Neural cell (in vitro differentiated cells): ENCODE results near the gene FGR. TPM values are rescaled to one million over a fixed set of nuclear protein-coding genes. Genes with fewer than 3 reads are reported as not detected.

Experiments
- H2AFZ ChIP-seq: fragments of 200-600, 300-800 bp; sonication (generic), shearing (Covaris generic); 2 replicates; pipeline ENCODE4 v1.6.0; 2014; ENCODE audit warnings: low read depth, mild to moderate bottlenecking, antibody characterized with exemption, low read length, moderate library complexity
- H3F3A ChIP-seq: fragments of 200-600 bp; shearing (Covaris generic); 2 replicates; pipeline ENCODE4 v1.6.1; 2016; ENCODE audit warnings: mild to moderate bottlenecking, moderate library complexity, mixed read lengths, antibody characterized with exemption, low read length; ENCODE audit not compliant: insufficient read depth, poor library complexity, severe bottlenecking
- H3K27ac ChIP-seq: fragments of 200-600, 300-800 bp; sonication (generic), shearing (Covaris generic); 2 replicates; pipeline ENCODE4 v1.5.1; 2014; ENCODE audit warnings: mild to moderate bottlenecking, low read length, moderate library complexity
- H3K27me3 ChIP-seq: fragments of 300-800, 200-600 bp; sonication (generic), shearing (Covaris generic); 2 replicates; pipeline ENCODE4 v1.6.0; 2014; ENCODE audit warnings: mild to moderate bottlenecking, low read depth, low read length, moderate library complexity; ENCODE audit not compliant: insufficient read depth
- H3K36me3 ChIP-seq: fragments of 300-800, 200-600 bp; sonication (generic), shearing (Covaris generic); 2 replicates; pipeline ENCODE4 v1.5.1; 2014; ENCODE audit warnings: mild to moderate bottlenecking, antibody characterized with exemption, low read length, moderate library complexity; ENCODE audit not compliant: insufficient read depth
- H3K4me2 ChIP-seq: fragments of 300-800, 200-600 bp; sonication (generic), shearing (Covaris generic); 2 replicates; pipeline ENCODE4 v1.6.0; 2014; ENCODE audit warnings: mild to moderate bottlenecking, low read length
- H3K4me3 ChIP-seq: fragments of 300-800, 200-600 bp; sonication (generic), shearing (Covaris generic); 2 replicates; pipeline ENCODE4 v1.5.1; 2014; ENCODE audit warnings: mild to moderate bottlenecking, low read length, moderate library complexity
- H3K79me2 ChIP-seq: fragments of 200-600 bp; shearing (Covaris generic); replicated peaks from 2 replicates; pipeline ENCODE4 v1.6.0; 2014; ENCODE audit warnings: mild to moderate bottlenecking, low read length, moderate library complexity; ENCODE audit not compliant: insufficient read depth
- H3K9ac ChIP-seq: fragments of 300-800, 200-600 bp; sonication (generic), shearing (Covaris generic); 2 replicates; pipeline ENCODE4 v1.6.1; 2016; ENCODE audit warnings: mild to moderate bottlenecking, low read length, mixed read lengths
- H3K9me2 ChIP-seq: fragments of 200-600 bp; shearing (Covaris generic); 2 replicates; pipeline ENCODE4 v1.6.1; 2016; ENCODE audit warnings: mild to moderate bottlenecking, low read length, mixed read lengths; ENCODE audit not compliant: insufficient read depth
- H3K9me3 ChIP-seq: fragments of 200-600, 300-800 bp; sonication (generic), shearing (Covaris generic); 2 replicates; pipeline ENCODE4 v1.6.1; 2016; ENCODE audit warnings: mild to moderate bottlenecking, mixed run types, low read length, moderate library complexity, mixed read lengths
- H4K20me1 ChIP-seq: fragments of 200-600 bp; shearing (Covaris generic); 2 replicates; pipeline ENCODE4 v1.6.1; 2016; ENCODE audit warnings: mild to moderate bottlenecking, mixed run types; ENCODE audit not compliant: insufficient read depth
- CTCF ChIP-seq: fragments of 450-650 bp; IDR thresholded peaks from 2 replicates; pipeline ENCODE4 v1.5.1; 2014; ENCODE audit warnings: antibody characterized with exemption, mild to moderate bottlenecking, moderate library complexity; ENCODE audit not compliant: poor library complexity, severe bottlenecking
- EP300 ChIP-seq: fragments of 450-650 bp; conservative IDR thresholded peaks from 2 replicates; pipeline ENCODE4 v1.6.1; 2014; ENCODE audit warnings: antibody characterized with exemption, mild to moderate bottlenecking, moderate library complexity; ENCODE audit not compliant: poor library complexity, severe bottlenecking
- EZH2 ChIP-seq: fragments of 200-600, 300-800 bp; shearing (Covaris generic), sonication (generic); IDR thresholded peaks from 2 replicates; pipeline ENCODE4 v1.6.1; 2014; ENCODE audit warnings: antibody characterized with exemption, low read length, borderline replicate concordance, mild to moderate bottlenecking; ENCODE audit not compliant: insufficient read depth, poor library complexity, severe bottlenecking
- MXI1 ChIP-seq: fragments of 450-650 bp; conservative IDR thresholded peaks from 2 replicates; pipeline ENCODE4 v1.6.1; 2014; ENCODE audit warnings: antibody characterized with exemption, mild to moderate bottlenecking; ENCODE audit not compliant: poor library complexity, severe bottlenecking
- POLR2AphosphoS5 ChIP-seq: IDR thresholded peaks from 2 replicates; pipeline ENCODE4 v1.6.1; 2012
- RAD21 ChIP-seq: fragments of 450-650 bp; conservative IDR thresholded peaks from 2 replicates; pipeline ENCODE4 v1.6.1; 2014; ENCODE audit warnings: antibody characterized with exemption, mild to moderate bottlenecking, moderate library complexity
- SMC3 ChIP-seq: fragments of 450-650 bp; conservative IDR thresholded peaks from 2 replicates; pipeline ENCODE4 v1.6.1; 2014; ENCODE audit warnings: antibody characterized with exemption, mild to moderate bottlenecking, moderate library complexity; ENCODE audit not compliant: poor library complexity
- TAF1 ChIP-seq: IDR thresholded peaks from 2 replicates; pipeline ENCODE4 v1.6.1; 2012; ENCODE audit warnings: low read depth
- polyA plus RNA-seq: library from polyadenylated mRNA; depleted of rRNA; stranded (reverse); fragments of >200 nt; gene quantifications from 2 replicates; pipeline ENCODE4 v1.2.3, GENCODE V29; 2014
- TF ChIP-seq, protein P1 (sequence below): IDR thresholded peaks from 2 replicates; pipeline ENCODE4 v1.6.1; 2012; ENCODE audit warnings: borderline replicate concordance

Gene FGR
- polyA plus RNA-seq, 1 donor from 2014 or later, result not detected

GRCh38 chr1:27662261-27662660 lies 27.3 kb upstream of the FGR start:
- no peaks in the 10 kb centered on the region for H3F3A ChIP-seq
- H3K9me3 ChIP-seq, result no peaks in the 10 kb centered on the region
- H2AFZ ChIP-seq, result no peak overlapping the region
- no peak overlapping the region for H3K9ac ChIP-seq
- no peak overlapping the region for H3K4me2 ChIP-seq
- no peaks in the 10 kb centered on the region for H3K36me3 ChIP-seq
- TF ChIP-seq CTCF (no peak), EP300 (no peak), MXI1 (no peak), TAF1 (no peak), SMC3 (no peak)
- H3K27me3 ChIP-seq, result peaks cover 17% of the 10 kb centered on the region
- no peak overlapping the region for H3K4me3 ChIP-seq
- H4K20me1 ChIP-seq, result no peaks in the 10 kb centered on the region
- H3K79me2 ChIP-seq, result no peaks in the 10 kb centered on the region
- no peaks in the 10 kb centered on the region for H3K9me2 ChIP-seq
- no peak overlapping the region for H3K27ac ChIP-seq

DNA sequence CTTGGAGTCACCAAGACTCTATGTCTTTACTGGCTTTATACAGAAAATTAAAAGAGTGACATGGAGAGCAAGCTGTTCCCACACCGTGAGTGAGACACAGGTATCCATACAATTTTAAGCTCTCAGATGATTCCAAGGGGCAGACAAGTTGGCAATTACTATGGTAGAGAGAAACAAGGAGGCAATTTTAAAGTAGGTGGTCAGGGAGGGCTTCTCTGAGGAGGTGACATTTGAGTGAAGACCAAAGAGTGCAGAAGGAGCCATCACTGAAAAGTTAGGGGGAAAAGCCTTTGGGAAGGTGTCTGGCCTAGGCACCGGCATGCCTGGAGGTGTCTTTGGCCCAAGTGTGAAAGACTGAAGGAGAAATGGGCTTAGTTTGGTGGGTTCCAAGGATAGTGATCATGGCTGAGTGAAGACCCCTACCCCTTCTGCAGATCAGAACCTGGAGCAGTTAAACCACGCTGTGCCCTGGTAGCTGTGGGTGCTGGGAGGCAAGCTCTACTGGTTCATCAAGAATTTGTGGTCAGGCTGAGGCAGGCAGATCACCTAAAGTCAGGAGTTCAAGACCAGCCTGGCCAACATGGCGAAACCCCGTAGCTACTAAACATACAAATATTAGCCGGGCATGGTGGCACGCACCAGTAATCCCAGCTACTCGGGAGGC lies 26.6 kb upstream of the FGR start:
- Histone ChIP-seq H4K20me1 (no peaks in the 10 kb centered on the region), H3K27me3 (peaks cover 17% of the 10 kb centered on the region), H3K9me3 (no peaks in the 10 kb centered on the region), H3K9me2 (no peaks in the 10 kb centered on the region), H3K4me2 (no peak overlapping the region), H3K27ac (no peak overlapping the region), H3K79me2 (no peaks in the 10 kb centered on the region), H3K4me3 (no peak overlapping the region), H3K36me3 (no peaks in the 10 kb centered on the region), H3F3A (no peaks in the 10 kb centered on the region), H2AFZ (no peak overlapping the region), H3K9ac (no peak overlapping the region)
- TF ChIP-seq EP300, result no peak

DNA sequence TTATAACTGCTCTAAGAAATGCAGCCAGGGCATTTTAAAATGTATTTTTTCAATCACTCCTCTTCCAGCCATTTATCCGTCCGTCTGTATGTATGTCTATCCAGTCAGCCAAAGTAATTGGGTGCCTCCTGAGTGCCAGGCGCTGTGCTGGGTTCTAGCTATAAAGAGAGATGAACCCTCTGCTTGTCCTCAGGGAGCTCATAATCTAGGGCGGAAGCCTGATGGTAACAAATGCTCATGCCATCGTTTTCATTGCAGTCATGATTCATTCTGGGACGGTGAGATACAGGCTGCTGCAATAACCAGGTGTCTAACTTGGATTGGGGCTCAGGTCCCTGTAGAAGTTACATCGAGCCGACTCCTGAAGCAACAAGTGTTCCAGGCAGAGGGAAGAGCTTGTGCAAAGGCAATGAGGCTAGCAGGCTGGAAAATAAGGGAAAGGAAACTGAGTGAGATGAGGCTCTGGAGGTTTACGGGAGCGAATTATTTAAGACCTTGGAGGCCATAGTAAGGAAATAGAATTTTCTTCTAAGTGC lies 25.4 kb upstream of the FGR start:
- Histone ChIP-seq H3K9me2 (no peaks in the 10 kb centered on the region), H3F3A (no peaks in the 10 kb centered on the region), H3K4me3 (peak overlapping the region; percentile 48), H3K79me2 (no peaks in the 10 kb centered on the region), H3K36me3 (no peaks in the 10 kb centered on the region), H2AFZ (no peak overlapping the region), H3K9ac (no peak overlapping the region), H3K9me3 (no peaks in the 10 kb centered on the region), H3K4me2 (no peak overlapping the region), H4K20me1 (no peaks in the 10 kb centered on the region), H3K27ac (no peak overlapping the region), H3K27me3 (peaks cover 17% of the 10 kb centered on the region)
- TF ChIP-seq TAF1 (no peak), CTCF (no peak), POLR2AphosphoS5 (no peak), EP300 (no peak), SMC3 (no peak), EZH2 (no peak), RAD21 (no peak), MXI1 (no peak)
- TF ChIP-seq, protein P1, sequence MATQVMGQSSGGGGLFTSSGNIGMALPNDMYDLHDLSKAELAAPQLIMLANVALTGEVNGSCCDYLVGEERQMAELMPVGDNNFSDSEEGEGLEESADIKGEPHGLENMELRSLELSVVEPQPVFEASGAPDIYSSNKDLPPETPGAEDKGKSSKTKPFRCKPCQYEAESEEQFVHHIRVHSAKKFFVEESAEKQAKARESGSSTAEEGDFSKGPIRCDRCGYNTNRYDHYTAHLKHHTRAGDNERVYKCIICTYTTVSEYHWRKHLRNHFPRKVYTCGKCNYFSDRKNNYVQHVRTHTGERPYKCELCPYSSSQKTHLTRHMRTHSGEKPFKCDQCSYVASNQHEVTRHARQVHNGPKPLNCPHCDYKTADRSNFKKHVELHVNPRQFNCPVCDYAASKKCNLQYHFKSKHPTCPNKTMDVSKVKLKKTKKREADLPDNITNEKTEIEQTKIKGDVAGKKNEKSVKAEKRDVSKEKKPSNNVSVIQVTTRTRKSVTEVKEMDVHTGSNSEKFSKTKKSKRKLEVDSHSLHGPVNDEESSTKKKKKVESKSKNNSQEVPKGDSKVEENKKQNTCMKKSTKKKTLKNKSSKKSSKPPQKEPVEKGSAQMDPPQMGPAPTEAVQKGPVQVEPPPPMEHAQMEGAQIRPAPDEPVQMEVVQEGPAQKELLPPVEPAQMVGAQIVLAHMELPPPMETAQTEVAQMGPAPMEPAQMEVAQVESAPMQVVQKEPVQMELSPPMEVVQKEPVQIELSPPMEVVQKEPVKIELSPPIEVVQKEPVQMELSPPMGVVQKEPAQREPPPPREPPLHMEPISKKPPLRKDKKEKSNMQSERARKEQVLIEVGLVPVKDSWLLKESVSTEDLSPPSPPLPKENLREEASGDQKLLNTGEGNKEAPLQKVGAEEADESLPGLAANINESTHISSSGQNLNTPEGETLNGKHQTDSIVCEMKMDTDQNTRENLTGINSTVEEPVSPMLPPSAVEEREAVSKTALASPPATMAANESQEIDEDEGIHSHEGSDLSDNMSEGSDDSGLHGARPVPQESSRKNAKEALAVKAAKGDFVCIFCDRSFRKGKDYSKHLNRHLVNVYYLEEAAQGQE, result no peak
